ENCODE data around the gene CDNF.
"Not testable (repeated sequence)": the region's sequence is repeated elsewhere in the genome, so short reads cannot be mapped to it uniquely, and the experiment has no call there.

Gene CDNF

DNA sequence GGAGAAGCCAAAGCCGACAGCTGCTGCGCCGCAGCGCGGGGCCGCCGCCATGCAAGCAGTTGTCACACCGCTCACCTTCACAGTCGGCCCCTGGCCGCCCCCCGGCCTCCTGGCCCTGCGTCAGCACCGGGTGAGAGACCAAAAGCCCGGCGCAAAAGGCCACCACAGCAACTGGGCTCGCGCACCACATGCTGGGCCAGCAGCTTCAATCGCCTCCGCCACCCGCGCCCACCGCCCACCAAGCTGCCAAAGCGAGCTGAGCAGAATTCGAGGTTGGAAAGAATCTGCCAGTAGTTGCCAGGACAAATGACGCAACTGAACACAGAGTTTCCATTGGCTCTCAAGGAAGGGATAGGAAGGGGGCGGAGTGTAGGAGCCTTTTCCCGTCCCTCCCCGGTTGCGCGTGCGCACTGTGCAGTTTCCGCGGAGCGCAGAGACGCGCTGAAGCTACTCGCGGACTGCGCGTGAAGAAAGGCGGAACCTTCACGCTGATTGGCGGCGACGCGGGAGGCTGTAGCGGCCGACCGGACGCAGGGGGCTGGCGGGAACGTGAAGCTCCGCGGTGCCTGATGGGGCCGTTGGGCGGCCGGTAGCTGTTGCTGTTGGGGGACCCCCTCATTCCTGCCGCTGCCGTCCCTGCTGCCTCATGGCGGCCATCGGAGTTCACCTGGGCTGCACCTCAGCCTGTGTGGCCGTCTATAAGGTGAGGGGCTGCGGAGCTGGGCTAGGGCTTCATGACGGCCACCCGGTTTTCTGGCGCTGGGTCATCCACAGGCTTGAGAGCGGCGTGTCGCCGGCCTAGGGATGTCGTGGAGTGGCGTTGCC is at the start of gene CDNF, which contains the start of the genes HSPA14 and MSANTD7:
CDNF (minus strand) TSS at position 281 of the 825 bp plus-strand sequence; CDS start at position 190, 91 bp downstream.
HSPA14 (plus strand) TSS at position 550 of the 825 bp plus-strand sequence; CDS start at position 647, 97 bp downstream.
MSANTD7 (plus strand) TSS at position 550 of the 825 bp plus-strand sequence. CDS start 3,979 bp downstream, outside the sequence.
- DNase-seq: peak; percentile 98

- no peak for DNase-seq
Measured at GRCh38 chr10:14884082-14884481, 46.2 kb upstream of the CDNF start.

- DNase-seq: no peak
Measured at GRCh38 chr10:14880229-14880628, 42.4 kb upstream of the CDNF start.

GRCh38 chr10:14879928-14880193 is 42.0 kb upstream of the CDNF start:
- no peak for DNase-seq

DNA sequence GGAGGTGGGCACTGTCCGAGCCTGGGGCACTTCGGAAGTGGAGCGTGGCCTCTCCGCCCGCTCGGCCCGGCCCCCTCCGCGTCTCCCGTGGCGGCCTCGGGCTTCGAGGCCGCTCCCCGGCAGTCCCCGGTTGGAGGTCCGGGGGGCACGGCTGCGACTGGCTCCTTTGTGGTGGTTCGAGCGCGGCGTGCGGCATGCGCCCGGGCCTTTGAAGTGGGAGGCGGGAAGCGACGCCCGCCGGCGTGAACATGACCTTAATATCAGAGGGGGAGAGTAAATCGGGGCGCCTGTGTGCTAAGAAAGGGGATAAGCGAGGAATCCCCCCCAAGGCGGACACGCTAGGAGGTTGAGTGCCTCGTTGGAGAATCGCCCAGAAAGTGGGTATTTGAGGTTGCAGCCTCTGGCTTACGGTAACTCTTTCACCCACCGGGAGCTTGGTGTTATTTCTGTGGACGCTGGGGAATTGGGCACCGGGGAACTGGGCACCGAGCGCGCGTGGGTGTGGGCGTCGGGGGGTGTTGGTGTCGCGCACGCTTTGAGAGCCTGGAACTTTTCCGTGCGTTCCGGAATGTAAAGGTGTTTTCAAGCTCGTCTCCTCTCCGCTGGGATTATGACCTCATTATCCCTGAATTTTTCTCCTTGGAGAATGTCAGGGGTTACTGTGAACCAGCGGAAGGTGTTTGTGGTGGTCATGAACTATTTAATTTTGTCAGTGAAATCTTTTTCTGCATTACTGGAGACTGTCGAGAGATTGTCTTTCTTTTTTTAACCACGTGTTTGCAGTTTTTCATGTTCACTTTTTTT is 41.5 kb upstream of the CDNF start:
- DNase-seq: peak; percentile 25 to 38

- DNase-seq: peak; percentile 87 to 89
Measured at GRCh38 chr10:14878266-14879123, 40.7 kb upstream of the CDNF start, which contains the start of gene SUV39H2. TSS of gene SUV39H2 (plus strand) at chr10:14878866. CDS start at chr10:14878889, 23 bp downstream.

DNA sequence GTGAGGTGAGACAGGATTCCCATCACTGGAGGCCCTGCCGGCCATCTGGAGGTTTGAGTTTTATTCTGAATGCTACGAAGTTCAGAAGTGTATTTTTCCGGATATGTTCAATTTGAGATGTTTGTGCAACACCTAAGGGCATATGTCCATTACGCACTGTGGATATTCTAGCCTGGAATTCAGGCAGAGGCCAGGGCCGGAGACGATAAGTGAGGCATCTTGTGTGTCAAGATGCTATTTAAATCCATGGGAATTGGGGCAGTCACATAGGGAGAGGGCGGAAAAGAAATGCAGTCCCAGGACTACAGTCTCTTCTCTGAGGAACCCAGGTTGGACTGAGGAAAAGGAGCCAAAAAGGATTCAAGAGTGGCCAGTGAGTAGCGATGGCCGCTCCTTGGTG is 38.9 kb upstream of the CDNF start:
- no peak for DNase-seq

GRCh38 chr10:14875941-14876340 is 38.1 kb upstream of the CDNF start:
- DNase-seq: no peak

- DNase-seq: no peak
Measured at GRCh38 chr10:14873090-14873760, 35.4 kb upstream of the CDNF start.

DNA sequence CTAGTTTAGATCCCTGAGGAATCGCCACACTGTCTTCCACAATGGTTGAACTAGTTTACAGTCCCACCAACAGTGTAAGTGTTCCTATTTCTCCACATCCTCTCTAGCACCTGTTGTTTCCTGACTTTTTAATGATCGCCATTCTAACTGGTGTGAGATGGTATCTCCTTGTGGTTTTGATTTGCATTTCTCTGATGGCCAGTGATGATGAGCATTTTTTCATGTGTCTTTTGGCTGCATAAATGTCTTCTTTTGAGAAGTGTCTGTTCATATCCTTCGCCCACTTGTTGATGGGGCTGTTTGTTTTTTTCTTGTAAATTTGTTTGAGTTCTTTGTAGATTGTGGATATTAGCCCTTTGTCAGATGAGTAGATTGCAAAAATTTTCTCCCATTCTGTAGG is 27.0 kb upstream of the CDNF start:
- not testable (repeated sequence) for DNase-seq

DNA sequence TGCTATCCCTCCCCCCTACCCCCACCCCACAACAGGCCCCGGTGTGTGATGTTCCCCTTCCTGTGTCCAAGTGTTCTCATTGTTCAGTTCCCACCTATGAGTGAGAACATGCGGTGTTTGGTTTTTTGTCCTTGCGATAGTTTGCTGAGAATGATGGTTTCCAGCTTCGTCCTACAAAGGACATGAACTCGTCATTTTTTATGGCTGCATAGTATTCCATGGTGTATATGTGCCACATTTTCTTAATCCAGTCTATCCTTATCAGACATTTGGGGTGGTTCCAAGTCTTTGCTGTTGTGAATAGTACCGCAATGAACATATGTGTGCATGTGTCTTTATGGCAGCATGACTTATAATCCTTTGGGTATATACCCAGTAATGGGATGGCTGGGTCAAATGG is 26.6 kb upstream of the CDNF start:
- DNase-seq: not testable (repeated sequence)

- no peak for DNase-seq
Measured at GRCh38 chr10:14860791-14861190, 23.0 kb upstream of the CDNF start.

- no peak for DNase-seq
Measured at GRCh38 chr10:14859775-14860174, 21.9 kb upstream of the CDNF start.

- DNase-seq: no peak
Measured at GRCh38 chr10:14859043-14859442, 21.2 kb upstream of the CDNF start.

DNA sequence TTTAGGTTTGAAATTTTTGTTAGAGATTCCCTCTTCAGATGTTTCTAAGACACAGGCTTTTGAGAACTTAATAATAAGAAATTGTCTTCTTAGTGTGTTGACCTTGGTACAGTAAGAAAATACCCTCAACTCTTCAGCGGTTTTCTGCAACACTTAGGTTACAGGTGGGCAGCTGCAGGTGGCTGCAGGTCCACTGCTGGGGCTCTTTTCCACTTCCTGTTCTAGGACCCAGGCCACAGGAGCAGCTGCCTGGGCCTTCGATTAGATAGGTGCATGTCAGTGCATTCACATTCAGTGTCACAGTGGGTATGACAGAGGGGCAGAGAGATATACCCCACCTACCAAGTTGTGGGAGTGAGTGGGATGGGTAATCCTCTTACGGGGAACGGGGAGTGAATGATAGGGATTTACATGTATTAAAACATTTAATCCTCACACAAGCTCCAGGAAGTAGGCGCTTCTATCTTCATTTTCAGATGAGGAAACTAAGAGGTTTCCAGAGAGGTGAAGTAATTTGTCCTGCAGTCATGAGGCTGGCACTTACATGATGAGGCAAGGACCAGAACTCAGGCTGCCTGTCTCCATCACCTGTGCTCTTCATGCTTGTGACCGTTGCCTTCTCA is 20.6 kb upstream of the CDNF start:
- DNase-seq: no peak

GRCh38 chr10:14855453-14855852 is 17.6 kb upstream of the CDNF start:
- no peak for DNase-seq

DNA sequence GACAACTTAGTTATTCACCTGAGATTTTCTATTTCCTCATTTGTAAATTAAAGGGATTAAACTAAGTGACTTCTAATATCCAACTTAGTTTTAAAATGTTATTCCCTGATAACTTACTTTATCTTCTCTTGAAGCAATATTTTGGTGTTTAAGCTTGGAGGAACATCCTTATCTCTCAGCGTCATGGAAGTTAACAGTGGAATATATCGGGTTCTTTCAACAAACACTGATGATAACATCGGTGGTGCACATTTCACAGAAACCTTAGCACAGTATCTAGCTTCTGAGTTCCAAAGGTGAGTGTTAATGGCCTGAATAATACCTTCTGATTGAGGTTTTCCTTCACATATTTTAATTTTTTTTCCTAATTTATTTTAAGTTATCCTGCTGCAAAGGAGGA is 14.4 kb upstream of the CDNF start:
- DNase-seq: no peak

GRCh38 chr10:14844948-14845347 is 7.1 kb upstream of the CDNF start:
- no peak for DNase-seq

GRCh38 chr10:14843327-14843988 is 5.6 kb upstream of the CDNF start:
- no peak for DNase-seq

DNA sequence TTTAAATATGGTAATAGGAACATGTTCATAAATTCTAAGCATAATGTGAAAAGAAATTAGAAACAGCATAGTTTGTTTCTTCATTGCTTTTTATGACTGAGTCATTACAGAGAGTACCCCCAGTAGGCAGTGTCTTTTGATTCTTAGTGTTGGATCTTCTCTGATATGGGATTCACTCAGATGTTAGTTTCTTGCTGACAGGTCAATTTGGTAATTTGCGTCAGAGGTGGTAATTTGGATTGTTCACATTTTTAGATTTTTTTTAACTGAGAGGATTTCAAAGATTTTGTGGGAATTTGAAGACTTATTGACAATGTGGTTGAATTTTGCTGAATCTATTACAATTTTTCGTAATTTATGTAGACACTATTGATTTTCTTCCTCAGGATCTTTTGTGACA is 2.3 kb upstream of the CDNF start:
- DNase-seq: no peak

DNA sequence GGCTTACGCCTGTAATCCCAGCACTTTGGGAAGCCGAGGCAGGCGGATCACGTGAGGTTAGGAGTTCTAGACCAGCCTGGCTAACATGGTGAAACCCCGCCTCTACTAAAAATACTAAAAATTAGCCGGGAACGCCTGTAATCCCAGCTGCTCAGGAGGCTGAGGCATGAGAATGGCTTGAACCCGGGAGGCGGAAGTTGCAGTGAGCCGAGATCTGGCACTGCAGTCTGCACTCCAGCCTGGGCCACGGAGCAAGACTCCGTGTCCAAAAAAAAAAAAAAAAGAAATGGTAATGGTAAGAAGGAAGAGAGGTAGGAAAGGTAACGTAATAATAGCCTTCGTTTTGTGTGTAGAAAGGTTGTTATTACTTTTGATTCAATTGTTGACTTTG is 1.5 kb upstream of the CDNF start:
- no peak for DNase-seq
